ENCODE data around the gene FLVCR2.

FLVCR2 gene

DNA sequence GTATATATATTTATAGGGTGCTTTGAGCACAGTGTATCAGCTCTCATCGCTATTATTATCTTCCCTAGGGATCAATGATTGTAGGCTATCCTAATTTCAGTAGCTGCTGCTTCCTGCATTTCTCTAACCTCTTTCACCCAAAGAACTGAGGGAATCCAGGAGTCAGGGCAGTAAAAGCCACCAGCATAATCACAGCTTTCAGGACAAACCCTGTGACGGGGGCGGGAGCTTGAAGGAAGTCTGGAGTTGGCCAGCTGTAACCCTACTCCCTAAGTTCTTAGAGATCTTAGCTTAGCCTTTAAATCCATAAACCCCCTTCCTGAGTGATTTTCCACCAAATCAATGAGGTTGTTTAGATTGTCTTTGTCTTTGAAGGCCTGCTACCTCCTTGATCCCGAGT, 33.7 kb downstream of the FLVCR2 start:
- TF ChIP-seq, protein P1, sequence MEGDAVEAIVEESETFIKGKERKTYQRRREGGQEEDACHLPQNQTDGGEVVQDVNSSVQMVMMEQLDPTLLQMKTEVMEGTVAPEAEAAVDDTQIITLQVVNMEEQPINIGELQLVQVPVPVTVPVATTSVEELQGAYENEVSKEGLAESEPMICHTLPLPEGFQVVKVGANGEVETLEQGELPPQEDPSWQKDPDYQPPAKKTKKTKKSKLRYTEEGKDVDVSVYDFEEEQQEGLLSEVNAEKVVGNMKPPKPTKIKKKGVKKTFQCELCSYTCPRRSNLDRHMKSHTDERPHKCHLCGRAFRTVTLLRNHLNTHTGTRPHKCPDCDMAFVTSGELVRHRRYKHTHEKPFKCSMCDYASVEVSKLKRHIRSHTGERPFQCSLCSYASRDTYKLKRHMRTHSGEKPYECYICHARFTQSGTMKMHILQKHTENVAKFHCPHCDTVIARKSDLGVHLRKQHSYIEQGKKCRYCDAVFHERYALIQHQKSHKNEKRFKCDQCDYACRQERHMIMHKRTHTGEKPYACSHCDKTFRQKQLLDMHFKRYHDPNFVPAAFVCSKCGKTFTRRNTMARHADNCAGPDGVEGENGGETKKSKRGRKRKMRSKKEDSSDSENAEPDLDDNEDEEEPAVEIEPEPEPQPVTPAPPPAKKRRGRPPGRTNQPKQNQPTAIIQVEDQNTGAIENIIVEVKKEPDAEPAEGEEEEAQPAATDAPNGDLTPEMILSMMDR (IDR thresholded peaks at IDR 0.05; ENCODE audit: poor library complexity, severe bottlenecking) = no peak
- DNase-seq (ENCODE audit: low spot score) (no peak), ATAC-seq (ENCODE audit: low read depth) (no peak)
- no peak overlapping the region for H3K27ac ChIP-seq (ENCODE audit: poor library complexity, severe bottlenecking)
- H3K36me3 ChIP-seq (ENCODE audit: low read depth) = no peaks in the 10 kb centered on the region
- no peak overlapping the region for H3K4me3 ChIP-seq (ENCODE audit: severe bottlenecking)
- H3K9me3 ChIP-seq (ENCODE audit: severe bottlenecking) = no peaks in the 10 kb centered on the region
- H3K27me3 ChIP-seq (ENCODE audit: insufficient read depth, poor library complexity, severe bottlenecking) = no peaks in the 10 kb centered on the region
- no peaks in the 10 kb centered on the region for H3K4me1 ChIP-seq (ENCODE audit: insufficient read depth, poor library complexity, severe bottlenecking)

DNA sequence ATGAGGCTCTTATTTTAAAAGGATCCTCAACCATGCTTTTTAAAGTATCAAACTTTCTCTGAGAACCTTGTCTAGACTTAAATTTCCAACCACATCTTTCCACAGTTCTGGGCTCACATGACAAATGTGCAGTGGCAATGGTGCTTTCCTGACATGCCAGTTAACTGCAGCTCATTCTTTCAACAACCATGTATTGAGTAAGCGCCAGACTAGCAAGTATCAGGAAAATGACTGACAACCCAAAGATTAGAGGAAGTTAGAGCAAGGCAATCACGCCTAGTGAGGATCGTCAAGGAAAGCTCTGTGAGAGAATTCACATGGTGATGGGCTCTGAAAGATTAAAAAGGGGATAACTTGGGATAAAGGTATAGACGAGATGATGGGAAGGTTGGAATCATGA, 35.8 kb downstream of the FLVCR2 start:
- H3K27me3 ChIP-seq (ENCODE audit: insufficient read depth, poor library complexity, severe bottlenecking) = no peaks in the 10 kb centered on the region
- no peak for ATAC-seq (ENCODE audit: low read depth)
- H3K4me1 ChIP-seq (ENCODE audit: insufficient read depth, poor library complexity, severe bottlenecking) = no peaks in the 10 kb centered on the region
- no peak overlapping the region for H3K4me3 ChIP-seq (ENCODE audit: severe bottlenecking)
- H3K36me3 ChIP-seq (ENCODE audit: low read depth) = no peaks in the 10 kb centered on the region
- H3K27ac ChIP-seq (ENCODE audit: poor library complexity, severe bottlenecking) = no peak overlapping the region
- TF ChIP-seq, protein P1 (IDR thresholded peaks at IDR 0.05; ENCODE audit: poor library complexity, severe bottlenecking) = no peak
- no peaks in the 10 kb centered on the region for H3K9me3 ChIP-seq (ENCODE audit: severe bottlenecking)
- no peak for DNase-seq (ENCODE audit: low spot score)

- DNase-seq (ENCODE audit: low spot score) (no peak), ATAC-seq (ENCODE audit: low read depth) (no peak)
- Histone ChIP-seq H3K36me3 (ENCODE audit: low read depth) (no peaks in the 10 kb centered on the region), H3K4me3 (ENCODE audit: severe bottlenecking) (no peak overlapping the region), H3K27ac (ENCODE audit: poor library complexity, severe bottlenecking) (no peak overlapping the region), H3K4me1 (ENCODE audit: insufficient read depth, poor library complexity, severe bottlenecking) (no peaks in the 10 kb centered on the region), H3K27me3 (ENCODE audit: insufficient read depth, poor library complexity, severe bottlenecking) (no peaks in the 10 kb centered on the region), H3K9me3 (ENCODE audit: severe bottlenecking) (no peaks in the 10 kb centered on the region)
- TF ChIP-seq, protein P1 (IDR thresholded peaks at IDR 0.05; ENCODE audit: poor library complexity, severe bottlenecking) = no peak
Observed at GRCh38 chr14:75615200-75615599, 36.8 kb downstream of the FLVCR2 start.

- Histone ChIP-seq H3K9me3 (ENCODE audit: severe bottlenecking) (no peaks in the 10 kb centered on the region), H3K4me3 (ENCODE audit: severe bottlenecking) (no peak overlapping the region), H3K27me3 (ENCODE audit: insufficient read depth, poor library complexity, severe bottlenecking) (no peaks in the 10 kb centered on the region), H3K4me1 (ENCODE audit: insufficient read depth, poor library complexity, severe bottlenecking) (no peaks in the 10 kb centered on the region), H3K27ac (ENCODE audit: poor library complexity, severe bottlenecking) (no peak overlapping the region), H3K36me3 (ENCODE audit: low read depth) (no peaks in the 10 kb centered on the region)
- no peak for DNase-seq (ENCODE audit: low spot score)
- TF ChIP-seq, protein P1 (IDR thresholded peaks at IDR 0.05; ENCODE audit: poor library complexity, severe bottlenecking) = no peak
- ATAC-seq (ENCODE audit: low read depth) = no peak
Observed at GRCh38 chr14:75619548-75619947, 41.1 kb downstream of the FLVCR2 start.

- no peaks in the 10 kb centered on the region for H3K36me3 ChIP-seq (ENCODE audit: low read depth)
- H3K4me1 ChIP-seq (ENCODE audit: insufficient read depth, poor library complexity, severe bottlenecking) = no peaks in the 10 kb centered on the region
- H3K4me3 ChIP-seq (ENCODE audit: severe bottlenecking) = no peak overlapping the region
- no peaks in the 10 kb centered on the region for H3K27me3 ChIP-seq (ENCODE audit: insufficient read depth, poor library complexity, severe bottlenecking)
- ATAC-seq (ENCODE audit: low read depth) (no peak), DNase-seq (ENCODE audit: low spot score) (no peak)
- no peaks in the 10 kb centered on the region for H3K9me3 ChIP-seq (ENCODE audit: severe bottlenecking)
- TF ChIP-seq, protein P1 (IDR thresholded peaks at IDR 0.05; ENCODE audit: poor library complexity, severe bottlenecking) = no peak
- H3K27ac ChIP-seq (ENCODE audit: poor library complexity, severe bottlenecking) = no peak overlapping the region
Observed at GRCh38 chr14:75625034-75625433, 46.6 kb downstream of the FLVCR2 start.

Measured in RWPE2 (cell line).